ENCODE results near the gene THNSL1.
"Not testable (repeated sequence)": the region's sequence is repeated elsewhere in the genome, so short reads cannot be mapped to it uniquely, and the experiment has no call there.

The THNSL1 gene

DNA sequence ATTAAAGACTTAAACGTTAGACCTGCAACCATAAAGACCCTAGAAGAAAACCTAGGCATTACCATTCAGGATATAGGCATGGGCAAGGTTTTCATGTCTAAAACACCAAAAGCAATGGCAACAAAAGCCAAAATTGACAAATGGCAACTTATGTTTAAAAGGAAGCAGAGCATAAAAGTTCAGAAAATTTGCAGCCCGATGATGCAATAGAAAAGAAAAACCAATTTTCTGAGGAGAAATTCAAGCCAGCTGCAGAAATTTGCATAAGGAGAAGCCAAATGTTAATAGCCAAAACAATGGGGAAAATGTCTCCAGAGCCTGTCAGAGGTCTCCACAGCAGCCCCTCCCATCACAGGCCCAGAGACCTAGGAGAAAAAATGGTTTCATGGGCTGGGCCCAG is 4.8 kb upstream of the THNSL1 start:
- DNase-seq (ENCODE audit: low spot score) = not testable (repeated sequence)

DNA sequence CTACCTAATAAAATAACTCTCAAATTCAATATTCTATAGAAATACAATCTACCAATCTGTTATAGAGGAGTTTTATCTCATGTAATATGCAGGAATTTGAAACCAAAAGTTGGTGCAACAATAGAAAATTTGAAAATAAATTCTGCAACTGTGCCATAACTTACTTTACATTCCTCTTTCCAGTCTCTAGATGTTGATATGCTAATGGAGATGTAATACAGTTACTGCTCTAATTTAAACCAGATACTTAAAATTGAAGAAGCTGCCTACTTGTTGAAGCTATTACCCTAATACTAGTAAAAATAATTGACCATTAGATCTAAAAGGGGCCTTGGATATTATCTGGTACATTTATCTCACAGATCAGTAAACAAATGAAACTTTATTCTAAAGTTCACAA is 1.8 kb upstream of the THNSL1 start:
- DNase-seq (ENCODE audit: low spot score) = no peak

GRCh38 chr10:25015828-25016375 is 510 bp upstream of the THNSL1 start, which contains the start of gene ENKUR:
TSS of gene ENKUR (minus strand) at chr10:25016158. CDS start at chr10:25015936, 222 bp downstream.
- peak; percentile 51 for DNase-seq (ENCODE audit: low spot score)

- no peak for DNase-seq (ENCODE audit: low spot score)
Measured at GRCh38 chr10:25017154-25017590, 760 bp downstream of the THNSL1 start.

DNA sequence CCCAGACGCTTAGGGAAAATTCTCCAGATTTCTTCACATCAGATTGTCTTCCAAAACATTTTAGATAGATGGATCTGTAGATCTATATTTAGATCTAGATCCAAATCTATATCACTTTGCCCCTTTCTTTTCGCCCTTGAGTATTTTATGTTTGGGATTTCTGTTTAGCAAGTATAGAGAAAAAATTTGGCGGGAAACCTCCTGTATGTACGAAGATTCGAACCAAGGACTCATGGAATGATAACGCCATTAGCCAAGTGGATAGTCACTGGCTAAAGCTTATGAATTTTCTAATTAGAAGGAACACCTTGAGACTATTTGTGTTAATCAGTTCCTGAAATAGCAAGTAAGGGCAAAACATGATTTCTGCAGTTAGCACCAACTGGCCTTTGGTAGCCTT is 1.2 kb downstream of the THNSL1 start:
- no peak for DNase-seq (ENCODE audit: low spot score)

DNA sequence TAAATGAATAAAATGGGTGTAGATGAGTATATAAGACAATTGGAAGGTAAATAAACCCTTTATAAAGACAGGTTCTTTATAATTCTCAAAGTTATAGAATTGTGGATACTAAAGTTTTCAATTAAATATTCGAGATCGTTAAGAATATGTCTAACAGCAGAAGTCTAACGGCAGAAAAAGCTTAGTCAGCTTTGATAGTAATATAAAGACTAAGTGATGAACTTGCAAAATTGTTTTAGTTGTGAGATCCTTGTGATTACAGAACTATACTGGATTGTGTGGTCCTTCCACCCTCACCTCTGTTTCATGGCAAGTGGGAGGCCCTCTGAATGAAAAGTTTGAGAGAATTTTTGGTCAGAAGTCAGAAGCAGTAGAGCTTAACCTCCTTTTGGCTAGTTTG is 2.3 kb downstream of the THNSL1 start:
- DNase-seq (ENCODE audit: low spot score) = no peak

DNA sequence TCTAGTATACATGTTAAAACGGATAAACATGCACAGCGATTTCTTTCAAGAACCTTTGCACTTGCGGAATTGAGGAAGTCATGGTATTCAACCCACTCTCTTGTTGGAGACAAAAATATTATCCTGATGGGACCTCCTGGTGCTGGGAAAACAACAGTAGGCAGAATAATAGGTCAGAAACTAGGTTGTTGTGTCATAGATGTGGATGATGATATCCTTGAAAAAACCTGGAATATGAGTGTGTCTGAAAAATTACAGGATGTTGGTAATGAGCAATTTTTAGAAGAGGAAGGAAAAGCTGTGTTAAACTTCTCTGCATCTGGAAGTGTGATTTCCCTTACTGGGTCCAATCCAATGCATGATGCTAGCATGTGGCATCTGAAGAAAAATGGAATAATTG is 6.9 kb downstream of the THNSL1 start:
- no peak for DNase-seq (ENCODE audit: low spot score)

- no peak for DNase-seq (ENCODE audit: low spot score)
Measured at GRCh38 chr10:25024528-25024927, 8.1 kb downstream of the THNSL1 start.

DNA sequence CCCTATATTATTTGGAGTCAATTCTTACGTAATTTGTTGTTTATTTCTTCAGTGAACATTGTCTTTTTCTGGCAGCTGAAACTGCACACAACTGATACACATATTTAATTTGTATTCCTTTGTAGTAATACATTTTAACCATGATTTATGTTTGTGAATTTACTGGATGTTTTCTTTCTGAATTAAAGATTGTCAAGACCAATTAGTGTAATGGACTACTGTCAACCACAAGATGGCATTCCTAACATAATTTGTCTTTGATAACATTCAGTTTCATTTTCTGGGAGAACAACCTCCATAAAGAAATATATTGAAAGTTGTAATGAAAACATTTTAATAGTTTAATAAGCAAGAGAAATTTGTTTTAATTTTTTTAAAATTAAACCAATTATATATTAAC is 10.1 kb downstream of the THNSL1 start:
- DNase-seq (ENCODE audit: low spot score) = no peak

DNA sequence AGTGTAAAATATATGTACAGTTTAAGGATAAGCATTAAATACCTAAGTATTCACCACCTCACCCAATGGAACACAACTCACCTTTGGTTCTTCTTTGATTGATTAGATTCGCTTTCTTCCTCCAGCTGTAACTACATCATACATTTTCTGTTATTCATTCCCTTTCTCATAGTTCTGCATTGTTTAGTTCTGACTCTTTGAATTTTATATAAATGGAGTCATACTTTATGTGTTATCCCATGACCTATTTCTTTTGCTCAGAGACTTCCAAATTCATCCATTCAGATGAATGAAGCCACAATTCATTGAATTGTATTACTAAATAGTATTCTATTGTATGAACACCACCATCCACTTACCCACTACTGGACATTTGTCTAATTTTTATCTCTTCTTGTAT is 12.3 kb downstream of the THNSL1 start:
- DNase-seq (ENCODE audit: low spot score) = no peak

DNA sequence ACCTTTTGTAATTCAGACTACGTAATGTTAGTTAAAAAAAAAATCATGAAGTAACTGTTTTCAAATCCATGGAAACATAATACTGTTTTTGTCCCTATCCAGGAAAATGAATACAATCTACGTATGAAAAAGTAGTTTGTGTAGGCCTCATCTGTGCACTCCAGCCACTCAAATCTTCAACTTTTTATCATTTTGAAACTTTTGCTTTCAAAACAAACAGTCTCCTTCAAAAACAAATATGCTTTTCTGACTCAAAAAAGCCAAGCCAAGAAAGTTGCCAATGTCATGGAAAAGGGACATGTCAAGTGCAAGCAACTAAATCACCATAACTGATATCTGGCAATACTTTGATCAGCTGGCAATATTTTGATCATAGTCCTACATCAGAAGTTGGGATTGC is 13.1 kb downstream of the THNSL1 start:
- no peak for DNase-seq (ENCODE audit: low spot score)

- DNase-seq (ENCODE audit: low spot score) = no peak
Measured at GRCh38 chr10:25036381-25036780, 20.0 kb downstream of the THNSL1 start.

DNA sequence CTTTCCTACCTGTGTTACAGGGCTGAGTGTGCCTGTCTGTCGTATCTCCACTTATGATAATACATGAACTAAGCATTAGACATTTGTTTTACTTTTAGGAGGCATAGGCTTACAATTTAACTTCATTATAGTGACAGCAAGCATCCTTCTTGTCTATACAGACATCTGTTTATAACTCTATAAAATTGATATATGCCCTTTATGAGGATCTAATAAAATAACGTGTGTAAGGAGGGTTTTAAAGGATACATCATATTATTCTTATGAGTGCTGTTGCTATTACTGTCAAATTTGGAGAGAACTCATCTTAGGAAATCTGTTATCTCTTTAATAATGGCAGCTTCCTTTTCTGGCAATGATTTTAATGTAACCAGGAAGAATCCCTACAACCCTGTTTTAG is 21.9 kb downstream of the THNSL1 start:
- DNase-seq (ENCODE audit: low spot score) = no peak

DNA sequence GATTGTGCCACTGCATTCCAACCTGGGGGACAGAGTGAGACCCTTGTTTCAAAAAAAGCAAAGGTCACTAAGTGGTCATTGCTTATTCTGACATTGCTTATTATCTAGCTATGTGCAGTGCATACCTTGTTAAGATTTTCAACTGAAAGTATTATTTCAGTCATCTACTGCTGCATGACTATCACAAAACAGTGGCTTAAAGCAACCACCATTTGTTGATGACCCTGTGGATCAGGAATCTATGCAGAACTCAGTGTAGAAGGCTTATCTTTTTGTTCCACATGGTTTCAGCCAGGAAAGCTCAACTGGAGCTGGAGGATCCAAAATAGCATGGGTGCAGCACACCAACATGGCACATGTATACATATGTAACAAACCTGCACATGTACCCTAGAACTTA is 23.1 kb downstream of the THNSL1 start:
- no peak for DNase-seq (ENCODE audit: low spot score)

DNA sequence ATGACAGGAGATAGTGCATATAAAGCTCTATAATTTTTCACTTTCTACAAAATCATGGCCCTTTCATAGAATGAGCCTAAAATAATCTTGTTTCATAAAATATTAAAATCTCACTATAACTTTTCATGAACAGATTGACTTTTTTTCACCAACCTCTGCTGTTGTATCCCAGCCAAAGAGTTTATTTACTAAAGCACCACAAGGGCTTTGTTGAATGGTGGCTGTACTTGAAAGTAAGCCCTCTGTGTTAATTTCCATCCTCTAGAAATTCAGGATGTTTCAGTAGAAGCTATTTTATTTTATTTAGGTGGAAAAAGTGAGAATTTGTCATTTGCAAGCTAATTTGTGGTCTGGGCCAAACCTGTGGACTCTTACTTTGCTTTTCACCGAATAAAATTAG is 30.2 kb downstream of the THNSL1 start:
- no peak for DNase-seq (ENCODE audit: low spot score)

DNA sequence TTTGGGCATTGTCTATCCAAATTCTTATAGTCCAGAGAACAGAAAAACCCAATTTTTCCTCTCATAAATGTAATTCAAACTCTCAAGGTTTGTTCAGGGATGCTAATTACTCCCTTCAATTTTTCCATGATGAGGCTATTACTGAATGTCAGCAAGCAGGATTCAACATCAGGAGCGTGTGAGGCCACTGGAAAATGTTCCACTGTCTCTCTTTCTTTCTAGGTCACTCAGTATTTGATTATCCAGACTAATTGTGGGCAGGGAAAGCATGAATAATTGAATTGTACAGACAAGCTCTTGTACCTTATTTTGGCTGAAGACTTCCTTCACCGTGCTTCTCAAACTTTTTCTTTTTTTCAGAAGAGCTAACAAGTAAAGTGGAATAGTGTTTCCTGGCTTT is 30.7 kb downstream of the THNSL1 start:
- DNase-seq (ENCODE audit: low spot score) = no peak

DNA sequence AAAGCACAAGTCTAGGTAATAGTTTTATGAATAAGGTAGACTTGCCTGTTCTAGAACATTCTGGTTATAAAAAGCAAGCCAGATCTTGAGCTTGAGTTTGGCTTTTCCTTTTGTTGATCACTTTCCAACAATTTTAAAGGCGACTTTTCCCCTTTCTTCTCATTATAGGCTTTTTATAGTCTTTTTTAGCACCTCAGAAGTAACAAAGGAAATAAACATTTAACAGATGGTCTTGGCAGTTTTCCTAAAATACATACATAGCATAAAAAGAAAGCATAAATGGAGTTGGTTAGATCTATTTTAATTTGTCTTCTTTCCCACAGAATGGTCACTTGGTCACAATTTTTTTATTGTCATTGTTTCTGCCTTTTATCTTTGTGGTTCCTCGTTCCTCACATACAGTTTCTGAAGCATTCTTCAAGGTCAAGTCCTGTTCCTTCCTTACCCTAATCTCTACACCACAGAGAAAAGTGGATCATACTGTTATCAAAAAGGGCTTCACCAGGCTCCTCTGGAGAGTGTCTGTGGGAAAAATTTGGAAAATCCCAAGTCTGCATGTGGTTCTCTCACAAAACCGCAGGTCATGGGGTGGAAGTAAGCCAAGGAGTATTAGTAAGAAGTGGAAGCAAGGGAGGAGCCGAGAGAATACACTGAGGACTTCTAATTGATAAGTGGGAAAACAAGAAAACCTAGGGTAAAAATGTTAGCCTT is 31.3 kb downstream of the THNSL1 start:
- DNase-seq (ENCODE audit: low spot score) = no peak

- no peak for DNase-seq (ENCODE audit: low spot score)
Measured at GRCh38 chr10:25048450-25048849, 32.0 kb downstream of the THNSL1 start.

GRCh38 chr10:25049966-25050365 is 33.6 kb downstream of the THNSL1 start:
- DNase-seq (ENCODE audit: low spot score) = no peak

- no peak for DNase-seq (ENCODE audit: low spot score)
Measured at GRCh38 chr10:25050402-25050801, 34.0 kb downstream of the THNSL1 start.

DNA sequence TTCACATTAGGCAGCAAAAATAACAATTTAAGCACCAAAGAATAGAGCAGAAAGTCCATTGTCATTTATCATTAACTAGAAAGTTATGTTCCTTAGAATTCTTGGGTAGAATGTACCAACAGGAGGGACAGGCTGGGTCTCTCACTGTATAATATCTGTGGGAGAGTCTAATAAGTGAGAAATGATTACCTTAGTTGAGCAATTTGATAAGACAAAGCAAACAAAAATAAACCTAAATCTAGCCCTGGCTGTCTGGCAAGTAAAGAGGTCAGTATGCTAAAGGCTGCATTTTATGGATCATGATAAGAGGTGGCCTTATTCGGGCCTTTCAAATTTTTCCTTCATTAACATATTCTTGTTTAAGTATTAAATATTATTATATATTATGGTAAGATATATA is 35.6 kb downstream of the THNSL1 start:
- no peak for DNase-seq (ENCODE audit: low spot score)

- DNase-seq (ENCODE audit: low spot score) = no peak
Measured at GRCh38 chr10:25056726-25057125, 40.3 kb downstream of the THNSL1 start.

GRCh38 chr10:25057886-25058285 is 41.5 kb downstream of the THNSL1 start:
- DNase-seq (ENCODE audit: low spot score) = no peak

DNA sequence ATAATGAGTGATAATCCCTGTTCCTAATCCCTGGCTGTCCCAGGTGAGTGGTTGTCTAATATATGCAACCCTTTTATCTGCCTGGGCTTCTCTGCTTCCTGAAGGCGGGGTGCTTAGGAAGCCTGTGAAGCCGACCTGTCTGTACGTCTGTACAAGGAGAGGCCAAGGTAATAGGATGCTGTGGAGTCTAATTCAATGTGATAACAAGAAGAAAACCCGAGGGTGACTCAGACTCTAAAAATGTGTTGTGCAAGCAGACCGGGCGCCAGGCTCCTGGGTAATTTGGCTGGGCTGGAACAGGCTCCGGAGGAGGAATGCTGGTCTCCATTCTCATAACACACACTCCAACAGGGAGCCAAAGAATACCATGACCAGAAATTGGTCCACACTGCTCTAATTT is 43.6 kb downstream of the THNSL1 start:
- DNase-seq (ENCODE audit: low spot score) = peak; percentile 29

Data from HuH-7.5 (cell line).